Activated CD8-positive, alpha-beta memory T cell treated with anti-CD3 and anti-CD28 coated beads, Interleukin-2, amount 50 U/mL, for 48 hours (primary cell): Measurements from ENCODE around the gene HMMR.
"Not testable (repeated sequence)": the region's sequence is repeated elsewhere in the genome, so short reads cannot be mapped to it uniquely, and the experiment has no call there.

ENCODE experiments used
- DNase-seq: peaks from one replicate; pipeline ENCODE4 v3.0.0-alpha.2; 2020

Gene HMMR, protein sequence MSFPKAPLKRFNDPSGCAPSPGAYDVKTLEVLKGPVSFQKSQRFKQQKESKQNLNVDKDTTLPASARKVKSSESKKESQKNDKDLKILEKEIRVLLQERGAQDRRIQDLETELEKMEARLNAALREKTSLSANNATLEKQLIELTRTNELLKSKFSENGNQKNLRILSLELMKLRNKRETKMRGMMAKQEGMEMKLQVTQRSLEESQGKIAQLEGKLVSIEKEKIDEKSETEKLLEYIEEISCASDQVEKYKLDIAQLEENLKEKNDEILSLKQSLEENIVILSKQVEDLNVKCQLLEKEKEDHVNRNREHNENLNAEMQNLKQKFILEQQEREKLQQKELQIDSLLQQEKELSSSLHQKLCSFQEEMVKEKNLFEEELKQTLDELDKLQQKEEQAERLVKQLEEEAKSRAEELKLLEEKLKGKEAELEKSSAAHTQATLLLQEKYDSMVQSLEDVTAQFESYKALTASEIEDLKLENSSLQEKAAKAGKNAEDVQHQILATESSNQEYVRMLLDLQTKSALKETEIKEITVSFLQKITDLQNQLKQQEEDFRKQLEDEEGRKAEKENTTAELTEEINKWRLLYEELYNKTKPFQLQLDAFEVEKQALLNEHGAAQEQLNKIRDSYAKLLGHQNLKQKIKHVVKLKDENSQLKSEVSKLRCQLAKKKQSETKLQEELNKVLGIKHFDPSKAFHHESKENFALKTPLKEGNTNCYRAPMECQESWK

DNA sequence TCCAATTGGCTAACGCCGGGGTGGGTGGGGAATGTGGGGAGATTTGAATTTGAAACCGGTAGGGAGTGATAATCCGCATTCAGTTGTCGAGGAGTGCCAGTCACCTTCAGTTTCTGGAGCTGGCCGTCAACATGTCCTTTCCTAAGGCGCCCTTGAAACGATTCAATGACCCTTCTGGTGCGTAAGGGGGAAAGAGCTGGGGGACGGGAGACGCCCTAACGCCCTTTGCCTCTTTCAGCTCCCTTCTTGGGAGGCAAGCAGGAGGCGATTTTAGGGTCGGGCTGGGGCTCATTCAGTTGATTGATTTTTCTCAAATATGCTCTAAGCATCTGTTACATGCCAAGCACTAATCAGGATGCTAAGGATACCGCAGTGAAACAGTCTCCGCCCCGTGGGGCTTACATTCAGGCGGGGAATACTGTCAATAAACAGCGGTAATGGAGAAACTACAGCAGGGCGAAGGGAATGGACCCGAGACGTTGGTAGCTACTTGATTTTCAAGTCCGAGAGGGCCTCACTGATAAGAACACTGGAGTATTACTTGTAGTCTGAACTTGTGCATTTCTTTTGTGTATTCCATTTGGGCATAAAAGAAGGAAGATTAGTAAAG is at the start of gene HMMR:
Gene HMMR (plus strand): TSS at position 71 of the 610 bp plus-strand sequence. CDS start 61 bp downstream, at position 132.
- no peak for DNase-seq

GRCh38 chr5:163415673-163416072 is 44.8 kb upstream of the HMMR start:
- not testable (repeated sequence) for DNase-seq

DNA sequence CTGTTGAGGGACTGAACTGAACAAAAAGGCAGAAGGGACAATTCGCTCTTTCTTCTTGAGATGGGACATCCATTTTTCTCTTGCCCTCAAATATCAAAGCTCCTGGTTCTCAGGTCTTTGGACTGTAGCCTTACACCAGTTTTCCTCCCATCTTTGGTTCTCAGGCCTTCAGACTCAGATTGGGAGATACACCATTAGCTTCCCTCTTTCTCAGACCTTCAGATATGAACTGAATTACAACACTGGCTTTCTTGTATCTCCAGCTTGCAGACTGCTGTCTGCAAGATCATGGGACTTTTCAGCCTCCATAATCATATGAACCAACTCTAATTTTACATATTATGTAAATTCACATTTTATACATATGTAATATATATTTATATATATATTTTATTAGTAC is 35.6 kb upstream of the HMMR start:
- DNase-seq, result no peak

GRCh38 chr5:163426128-163426527 is 34.3 kb upstream of the HMMR start:
- not testable (repeated sequence) for DNase-seq

- DNase-seq, result no peak
These were observed 27.9 kb upstream of the HMMR start for GRCh38 chr5:163432544-163432943.

DNA sequence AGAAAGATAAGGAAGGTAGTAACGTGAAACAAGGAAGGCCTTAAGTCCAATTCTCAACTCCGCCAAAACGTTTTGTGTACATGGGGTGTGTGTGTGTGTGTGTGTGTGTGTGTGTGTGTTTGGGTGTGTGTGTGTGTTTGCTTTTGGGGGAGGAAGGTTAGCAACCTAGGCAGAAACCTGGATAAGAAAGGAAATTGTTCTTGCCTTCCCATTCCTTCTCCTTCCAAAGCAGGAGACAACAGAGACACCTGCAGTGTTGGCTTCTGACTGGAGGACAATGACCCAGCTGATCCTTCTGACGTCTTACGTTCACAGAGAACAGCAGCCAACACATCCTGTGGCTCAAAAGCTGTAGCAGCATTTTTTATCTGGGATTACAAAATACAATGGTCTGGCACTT is 27.2 kb upstream of the HMMR start:
- no peak for DNase-seq

DNA sequence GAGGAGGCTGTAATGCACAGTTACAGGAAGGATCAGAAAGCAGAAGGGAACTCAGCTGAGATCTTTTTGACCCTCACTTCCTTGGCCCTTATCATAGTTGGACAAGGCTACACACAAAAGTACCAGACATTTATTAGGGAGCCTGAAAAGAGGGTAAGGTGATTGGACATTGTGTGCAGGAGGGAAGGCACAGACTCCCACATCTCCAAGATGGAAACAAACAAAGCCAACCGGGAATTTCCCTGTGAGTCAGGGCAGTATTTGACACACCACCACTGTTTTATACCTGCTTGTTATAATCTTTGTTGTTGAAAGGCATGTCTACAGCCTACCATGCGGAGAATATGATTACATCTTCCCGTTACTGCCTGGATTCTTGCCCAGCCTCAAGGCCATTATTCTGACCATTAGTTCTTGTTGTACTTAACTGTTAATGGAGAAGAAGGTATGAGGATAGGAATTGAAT is 26.0 kb upstream of the HMMR start:
- no peak for DNase-seq

GRCh38 chr5:163436515-163436914 is 23.9 kb upstream of the HMMR start:
- DNase-seq, result no peak

DNA sequence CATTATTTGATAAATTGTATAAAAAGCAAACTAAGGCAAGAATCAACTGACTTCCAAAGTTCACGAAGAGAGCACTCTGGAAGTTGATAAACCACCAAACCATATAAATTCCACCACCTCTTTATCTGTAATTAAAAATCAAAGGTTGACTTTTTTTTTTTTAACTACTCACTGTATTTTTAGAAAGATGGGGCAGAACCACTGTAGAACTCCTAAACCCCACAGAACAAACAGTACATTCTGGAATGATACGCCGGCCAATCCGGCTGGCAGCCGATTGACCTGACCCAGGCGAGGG is 23.5 kb upstream of the HMMR start:
- no peak for DNase-seq

GRCh38 chr5:163437309-163438182 is 22.9 kb upstream of the HMMR start, which contains the start of gene CCNG1:
TSS of gene CCNG1 (plus strand) at chr5:163437595. CDS start at chr5:163439257, 1,662 bp downstream.
- peak; percentile 90 for DNase-seq

DNA sequence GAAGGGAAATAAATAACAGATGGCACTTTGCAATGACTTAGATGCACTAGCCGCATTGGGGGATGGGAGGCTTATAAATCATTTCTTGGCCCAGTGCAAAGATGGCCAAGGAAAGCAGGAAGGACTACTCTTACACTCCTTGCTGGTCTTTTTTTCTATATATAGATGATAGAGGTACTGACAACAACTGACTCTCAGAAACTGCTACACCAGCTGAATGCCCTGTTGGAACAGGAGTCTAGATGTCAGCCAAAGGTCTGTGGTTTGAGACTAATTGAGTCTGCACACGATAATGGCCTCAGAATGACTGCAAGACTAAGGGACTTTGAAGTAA is 21.4 kb upstream of the HMMR start:
- DNase-seq, result no peak

GRCh38 chr5:163440954-163441353 is 19.5 kb upstream of the HMMR start:
- no peak for DNase-seq

- no peak for DNase-seq
These were observed 15.9 kb upstream of the HMMR start for GRCh38 chr5:163444526-163444925.

DNA sequence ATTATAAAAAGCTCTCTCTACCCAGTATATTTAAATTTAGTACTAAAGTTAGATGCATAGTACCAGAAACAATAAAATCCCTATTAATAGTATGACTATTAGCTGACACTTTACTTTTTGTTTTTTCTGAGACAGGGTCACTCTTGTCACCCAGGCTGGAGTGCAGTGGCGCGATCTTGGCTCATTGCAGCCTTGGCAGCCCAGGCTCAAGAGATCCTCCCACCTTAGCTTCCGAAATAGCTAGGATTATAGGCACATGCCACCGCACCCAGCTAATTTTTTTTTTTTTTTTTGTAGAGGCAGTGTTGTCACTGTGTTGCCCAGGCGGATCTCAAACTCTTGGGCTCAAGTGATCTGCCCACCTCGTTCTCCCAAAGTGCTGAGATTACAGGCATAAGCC is 15.1 kb upstream of the HMMR start:
- DNase-seq, result no peak

DNA sequence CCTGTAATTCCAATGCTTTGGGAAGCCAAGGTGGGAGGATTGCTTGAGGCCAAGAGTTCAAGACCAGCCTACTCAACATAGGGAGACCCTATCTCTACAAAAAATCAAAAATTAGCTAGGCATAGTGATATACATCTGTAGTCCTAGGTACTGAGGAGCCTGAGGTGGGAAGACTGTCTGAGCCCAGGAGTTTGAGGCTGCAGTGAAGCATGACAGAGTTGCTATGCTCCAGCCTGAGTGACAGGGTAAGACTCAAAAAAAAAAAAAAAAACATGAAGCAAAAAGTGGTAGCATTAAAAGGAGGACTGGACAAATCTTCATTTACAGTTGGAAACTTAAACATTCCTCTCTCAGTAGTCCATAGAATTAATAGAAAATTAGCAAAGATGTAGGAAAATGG is 13.2 kb upstream of the HMMR start:
- no peak for DNase-seq

- DNase-seq, result no peak
These were observed 12.6 kb upstream of the HMMR start for GRCh38 chr5:163447875-163448274.

DNA sequence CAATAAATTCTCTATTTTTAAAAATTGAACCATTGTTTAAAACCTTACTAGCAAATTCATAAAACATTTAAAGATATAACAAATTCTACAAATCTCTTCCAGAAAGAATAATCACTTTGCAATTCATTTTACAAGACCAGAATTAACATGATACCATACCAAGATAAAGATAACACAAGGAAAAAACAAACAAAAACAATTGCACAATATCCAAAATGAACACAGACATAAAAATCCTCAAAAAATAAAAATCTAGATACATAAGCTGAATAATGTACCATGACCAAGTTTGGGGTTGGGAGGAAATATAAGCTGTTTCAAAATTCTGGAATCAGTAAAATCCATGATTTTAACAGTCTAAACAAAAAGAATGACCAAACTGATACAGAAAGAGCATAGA is 11.9 kb upstream of the HMMR start:
- no peak for DNase-seq

- no peak for DNase-seq
These were observed 8.9 kb upstream of the HMMR start for GRCh38 chr5:163451489-163451888.

GRCh38 chr5:163453705-163454104 is 6.7 kb upstream of the HMMR start:
- DNase-seq, result no peak

DNA sequence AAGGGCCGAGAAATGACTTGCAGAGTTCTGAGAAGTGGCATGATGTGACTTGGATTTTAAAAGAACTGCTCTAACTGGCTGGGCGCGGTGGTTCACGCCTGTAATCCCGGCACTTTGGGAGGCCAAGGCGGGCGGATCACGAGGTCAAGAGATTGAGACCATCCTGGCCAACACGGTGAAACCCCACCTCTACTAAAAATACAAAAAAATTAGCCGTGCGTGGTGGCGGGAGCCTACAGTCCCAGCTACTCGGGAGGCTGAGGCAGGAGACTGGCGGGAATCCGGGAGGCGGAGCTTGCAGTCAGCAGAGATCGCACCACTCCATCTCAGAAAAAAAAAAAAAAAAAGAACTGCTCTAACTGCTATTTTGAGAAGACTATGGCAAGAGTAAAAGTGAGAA is 5.0 kb upstream of the HMMR start:
- not testable (repeated sequence) for DNase-seq

DNA sequence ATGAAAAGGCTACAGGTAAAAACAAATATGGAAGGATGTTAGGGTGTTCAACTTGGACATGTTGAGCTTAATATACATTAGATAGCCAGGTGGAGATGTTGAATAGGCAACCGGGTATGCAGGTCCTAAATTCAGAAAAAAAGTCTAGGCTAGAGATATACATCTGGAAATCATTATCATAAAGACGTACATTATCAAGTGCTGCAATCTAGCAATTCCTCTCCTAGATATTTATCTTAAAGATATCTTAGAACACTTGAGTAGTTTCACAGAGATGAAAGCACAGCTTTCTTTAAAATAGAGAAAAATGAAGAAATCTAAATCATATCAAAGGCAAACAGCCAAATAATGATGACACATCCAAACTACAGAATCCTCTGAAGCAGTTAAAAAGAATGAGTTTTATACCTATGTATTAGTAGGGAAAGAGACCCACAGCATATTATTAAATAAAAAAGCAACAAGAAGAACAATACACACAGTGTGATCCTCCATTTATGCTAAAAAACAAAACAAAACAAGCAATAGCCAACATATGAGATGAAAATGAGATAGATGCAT is 4.3 kb upstream of the HMMR start:
- DNase-seq, result no peak

GRCh38 chr5:163456840-163457239 is 3.6 kb upstream of the HMMR start:
- DNase-seq, result no peak
